OCI-LY7 (cell line): ENCODE data around the gene ADAR. TPM values are rescaled to one million over a fixed set of nuclear protein-coding genes. Genes with fewer than 3 reads are reported as not detected.

Experiments used
- BruUV-seq: library from RNA; stranded (reverse); fragments of 400-500 nt; replicated peaks from 2 replicates; lab custom pipeline; 2021; lab: Mats Ljungman, UMichigan
- CTCF ChIA-PET: fragments of 300-600 bp; sonication (Branson Sonifier 250); formaldehyde crosslinking; loops from one replicate; lab custom pipeline; 2022; ENCODE audit warnings: antibody characterized with exemption; ENCODE audit not compliant: unreplicated experiment; lab: Charles Lee
- POLR2A ChIA-PET: fragments of 300-600 bp; sonication (Branson Sonifier 250); formaldehyde crosslinking; loops from one replicate; lab custom pipeline; 2022; ENCODE audit warnings: antibody characterized with exemption; lab: Charles Lee
- DNase-seq: peaks from one replicate; pipeline ENCODE4 v3.0.0-alpha.2; 2015; ENCODE audit warnings: low spot score
- H2AFZ ChIP-seq: fragments of 200-600 bp; sonication (generic), shearing (Covaris generic); 2 replicates; pipeline ENCODE4 v1.6.1; 2014; ENCODE audit warnings: mild to moderate bottlenecking, antibody characterized with exemption, low read length, moderate library complexity
- H3K27ac ChIP-seq: fragments of 200-600 bp; sonication (generic); 2 replicates; pipeline ENCODE4 v1.5.1; 2014; ENCODE audit warnings: mixed run types, low read depth, mild to moderate bottlenecking, moderate library complexity, low read length, inconsistent platforms; ENCODE audit not compliant: poor library complexity, severe bottlenecking
- H3K36me3 ChIP-seq: fragments of 200-600 bp; sonication (generic); 2 replicates; pipeline ENCODE4 v1.6.1; 2014; ENCODE audit warnings: mild to moderate bottlenecking, antibody characterized with exemption, low read length, moderate library complexity, mixed read lengths; ENCODE audit not compliant: insufficient read depth
- H3K4me1 ChIP-seq: fragments of 200-600 bp; sonication (generic); 2 replicates; pipeline ENCODE4 v1.5.1; 2014; ENCODE audit warnings: mild to moderate bottlenecking, low read length; ENCODE audit not compliant: insufficient read depth, poor library complexity, severe bottlenecking
- H3K4me2 ChIP-seq: fragments of 200-600 bp; sonication (generic); 2 replicates; pipeline ENCODE4 v1.6.1; 2014; ENCODE audit warnings: mild to moderate bottlenecking, low read length
- H3K4me3 ChIP-seq: fragments of 200-600 bp; sonication (generic); 2 replicates; pipeline ENCODE4 v1.5.1; 2014; ENCODE audit warnings: mild to moderate bottlenecking, low read depth, low read length; ENCODE audit not compliant: poor library complexity, severe bottlenecking
- H3K79me2 ChIP-seq: fragments of 200-600 bp; sonication (generic); 2 replicates; pipeline ENCODE4 v1.6.1; 2016; ENCODE audit warnings: low read depth, mild to moderate bottlenecking, low read length, moderate library complexity, mixed read lengths; ENCODE audit not compliant: insufficient read depth
- H3K9me2 ChIP-seq: fragments of 200-600 bp; sonication (generic); 2 replicates; pipeline ENCODE4 v1.6.1; 2016; ENCODE audit warnings: mild to moderate bottlenecking, low read length, mixed read lengths; ENCODE audit not compliant: insufficient read depth
- H3K9me3 ChIP-seq: fragments of 200-600 bp; sonication (generic); 2 replicates; pipeline ENCODE4 v1.6.1; 2014; ENCODE audit warnings: mild to moderate bottlenecking, mixed run types, low read length, mixed read lengths
- H4K20me1 ChIP-seq: fragments of 200-600 bp; sonication (generic); 2 replicates; pipeline ENCODE4 v1.6.1; 2014; ENCODE audit warnings: mild to moderate bottlenecking, antibody characterized with exemption, low read length, moderate library complexity, mixed read lengths; ENCODE audit not compliant: insufficient read depth
- EZH2phosphoT487 ChIP-seq: fragments of 200-600 bp; sonication (generic); IDR thresholded peaks from 2 replicates; pipeline ENCODE4 v1.6.1; 2018; ENCODE audit warnings: low read depth, borderline replicate concordance, mild to moderate bottlenecking, mixed run types, antibody characterized with exemption, low read length, moderate library complexity, mixed read lengths
- intact Hi-C: fragments of 100-400 bp; cut with micrococcal nuclease; formaldehyde crosslinking; loops from one replicate; pipeline ENCODE4 v1.10.0; 2022; ENCODE audit not compliant: unreplicated experiment
- total RNA-seq, 2 experiments: library from RNA; depleted of rRNA in 1 of 2; stranded (reverse); fragments of >200 nt in 1 of 2; shearing (Covaris generic) in 1 of 2; gene quantifications; 2 replicates each; pipeline ENCODE4 v1.2.3, GENCODE V29; 2014 to 2022
- TF ChIP-seq, protein P1 (sequence below): fragments of 200-600 bp; sonication (generic); conservative IDR thresholded peaks from 2 replicates; pipeline ENCODE4 v1.5.1; 2014; ENCODE audit warnings: mild to moderate bottlenecking, antibody characterized with exemption, low read length, moderate library complexity, mixed read lengths

Gene ADAR
- total RNA-seq, 2 experiments from 2014 or later: 90.2 to 139 TPM

DNA sequence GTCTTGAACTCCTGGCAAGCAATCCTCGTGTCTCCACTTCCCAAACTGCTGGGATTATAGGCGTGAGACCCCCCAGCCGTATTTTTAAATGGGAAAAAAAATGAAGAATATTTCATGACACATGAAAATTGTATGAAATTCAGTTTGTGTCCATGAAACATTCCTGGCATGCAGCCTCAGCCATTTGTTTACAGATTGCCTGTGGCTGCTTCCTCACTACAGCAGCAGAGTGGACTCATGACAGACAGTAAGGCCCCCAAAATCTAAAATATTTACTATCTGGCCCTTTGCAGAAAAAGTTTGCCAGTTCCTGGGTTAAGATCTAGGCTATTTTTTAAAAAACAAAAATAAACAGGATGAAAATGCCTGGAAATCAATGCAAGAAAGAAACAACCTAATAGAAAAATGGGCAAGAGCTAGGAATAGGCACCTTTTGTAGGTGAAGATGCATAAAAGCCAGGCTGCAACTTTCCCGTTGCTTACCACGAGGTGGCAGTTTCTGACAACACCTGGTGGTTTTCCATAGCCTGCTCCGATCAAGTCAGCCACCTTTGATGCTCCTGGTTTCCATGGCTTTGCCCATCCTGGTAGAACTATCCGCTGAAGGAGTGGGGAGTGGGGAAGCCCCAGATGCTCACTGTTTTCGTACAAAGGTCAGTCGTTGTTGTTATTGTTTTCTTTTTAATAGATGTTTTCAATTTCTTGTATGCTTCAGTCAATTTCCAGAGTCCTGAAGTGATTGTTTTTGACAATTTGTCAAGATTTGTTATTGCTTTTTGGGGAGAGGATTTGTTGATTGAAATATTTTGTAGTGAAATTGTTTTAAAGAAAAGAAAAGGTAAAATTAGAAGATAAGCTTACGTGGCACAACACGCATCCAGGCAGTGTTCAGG, 73.8 kb downstream of the ADAR start:
- intact Hi-C loops: no loop called here
- no peaks in the 10 kb centered on the region for H3K9me3 ChIP-seq
- DNase-seq: peak; percentile 49
- no peak overlapping the region for H3K4me3 ChIP-seq
- H3K36me3 ChIP-seq: no peaks in the 10 kb centered on the region
- no peaks in the 10 kb centered on the region for H3K4me1 ChIP-seq
- no peaks in the 10 kb centered on the region for H4K20me1 ChIP-seq
- H3K9me2 ChIP-seq: no peaks in the 10 kb centered on the region
- no peak for TF ChIP-seq EZH2phosphoT487
- TF ChIP-seq, protein P1, sequence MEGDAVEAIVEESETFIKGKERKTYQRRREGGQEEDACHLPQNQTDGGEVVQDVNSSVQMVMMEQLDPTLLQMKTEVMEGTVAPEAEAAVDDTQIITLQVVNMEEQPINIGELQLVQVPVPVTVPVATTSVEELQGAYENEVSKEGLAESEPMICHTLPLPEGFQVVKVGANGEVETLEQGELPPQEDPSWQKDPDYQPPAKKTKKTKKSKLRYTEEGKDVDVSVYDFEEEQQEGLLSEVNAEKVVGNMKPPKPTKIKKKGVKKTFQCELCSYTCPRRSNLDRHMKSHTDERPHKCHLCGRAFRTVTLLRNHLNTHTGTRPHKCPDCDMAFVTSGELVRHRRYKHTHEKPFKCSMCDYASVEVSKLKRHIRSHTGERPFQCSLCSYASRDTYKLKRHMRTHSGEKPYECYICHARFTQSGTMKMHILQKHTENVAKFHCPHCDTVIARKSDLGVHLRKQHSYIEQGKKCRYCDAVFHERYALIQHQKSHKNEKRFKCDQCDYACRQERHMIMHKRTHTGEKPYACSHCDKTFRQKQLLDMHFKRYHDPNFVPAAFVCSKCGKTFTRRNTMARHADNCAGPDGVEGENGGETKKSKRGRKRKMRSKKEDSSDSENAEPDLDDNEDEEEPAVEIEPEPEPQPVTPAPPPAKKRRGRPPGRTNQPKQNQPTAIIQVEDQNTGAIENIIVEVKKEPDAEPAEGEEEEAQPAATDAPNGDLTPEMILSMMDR: peak; percentile 77
- no peaks in the 10 kb centered on the region for H3K79me2 ChIP-seq
- no peak overlapping the region for H2AFZ ChIP-seq
- H3K4me2 ChIP-seq: no peak overlapping the region
- BruUV-seq: no TSS peak
- no peak overlapping the region for H3K27ac ChIP-seq
- POLR2A ChIA-PET: interaction anchor here (0.6 kb wide), 1 partner anchor 556 kb away, joined by 3 read pairs; no protein-coding TSS in a partner anchor
- CTCF ChIA-PET: no interaction called here

Other genes starting within 250 kb of the ADAR start
- not detected in 2 replicates for gene IL6R, start 202.8 kb downstream of the ADAR start, total RNA-seq (2014; rRNA removed; shearing (Covaris generic))
- gene IL6R, start 202.8 kb downstream of the ADAR start, total RNA-seq (2022): not detected in 2 replicates
- gene TDRD10, start 106.0 kb downstream of the ADAR start, total RNA-seq (2014; rRNA removed; shearing (Covaris generic)): 0.13 TPM in 1 of 2 replicates, not detected in the other
- not detected in 2 replicates for gene TDRD10, start 106.0 kb downstream of the ADAR start, total RNA-seq (2022)
- not detected in 2 replicates for gene SHE, start 105.8 kb downstream of the ADAR start, total RNA-seq (2014; rRNA removed; shearing (Covaris generic))
- gene SHE, start 105.8 kb downstream of the ADAR start, total RNA-seq (2022): not detected in 2 replicates
- 34.6 and 54.0 TPM in 2 replicates for gene UBE2Q1, start 49.5 kb downstream of the ADAR start, total RNA-seq (2014; rRNA removed; shearing (Covaris generic))
- gene UBE2Q1, start 49.5 kb downstream of the ADAR start, total RNA-seq (2022): 84.5 and 93.7 TPM in 2 replicates
- gene CHRNB2, start 40.4 kb downstream of the ADAR start, total RNA-seq (2014; rRNA removed; shearing (Covaris generic)): 0.13 and 0.33 TPM in 2 replicates
- 0.42 and 0.55 TPM in 2 replicates for gene CHRNB2, start 40.4 kb downstream of the ADAR start, total RNA-seq (2022)